GM21423 (cell line): Measurements from ENCODE around the gene RFLNA.
"Not testable (repeated sequence)": the region's sequence is repeated elsewhere in the genome, so short reads cannot be mapped to it uniquely, and the experiment has no call there.

Experiments
- ATAC-seq: cut with Tn5 transposase; IDR thresholded peaks from one replicate; pipeline ENCODE4 v1.9.1; 2021; ENCODE audit warnings: mild to moderate bottlenecking, moderate library complexity; ENCODE audit not compliant: unreplicated experiment

The RFLNA gene

GRCh38 chr12:124281309-124281708 lies 13.6 kb upstream of the RFLNA start:
- ATAC-seq, result no peak

- no peak for ATAC-seq
Observed at GRCh38 chr12:124282287-124282686, 12.6 kb upstream of the RFLNA start.

- no peak for ATAC-seq
Observed at GRCh38 chr12:124283326-124283725, 11.6 kb upstream of the RFLNA start.

GRCh38 chr12:124284368-124284767 lies 10.5 kb upstream of the RFLNA start:
- no peak for ATAC-seq

GRCh38 chr12:124286414-124286813 lies 8.5 kb upstream of the RFLNA start:
- ATAC-seq, result no peak

GRCh38 chr12:124286971-124287370 lies 7.9 kb upstream of the RFLNA start:
- ATAC-seq, result no peak

GRCh38 chr12:124289634-124290600 lies 5.0 kb upstream of the RFLNA start:
- ATAC-seq, result no peak

GRCh38 chr12:124292385-124292784 lies 2.5 kb upstream of the RFLNA start:
- no peak for ATAC-seq

GRCh38 chr12:124293286-124294003 lies 1.4 kb upstream of the RFLNA start:
- ATAC-seq, result no peak

- ATAC-seq, result no peak
Observed at GRCh38 chr12:124295431-124296058, 652 bp downstream of the RFLNA start.

- ATAC-seq, result no peak
Observed at GRCh38 chr12:124296295-124296915, 1.5 kb downstream of the RFLNA start.

GRCh38 chr12:124296916-124297351 lies 2.0 kb downstream of the RFLNA start:
- no peak for ATAC-seq

- ATAC-seq, result no peak
Observed at GRCh38 chr12:124297389-124297788, 2.5 kb downstream of the RFLNA start.

GRCh38 chr12:124297856-124298255 lies 3.0 kb downstream of the RFLNA start:
- ATAC-seq, result no peak

- ATAC-seq, result no peak
Observed at GRCh38 chr12:124298685-124299410, 4.0 kb downstream of the RFLNA start.

GRCh38 chr12:124299628-124300388 lies 4.9 kb downstream of the RFLNA start:
- ATAC-seq, result no peak

GRCh38 chr12:124300657-124301056 lies 5.8 kb downstream of the RFLNA start:
- ATAC-seq, result not testable (repeated sequence)

- ATAC-seq, result no peak
Observed at GRCh38 chr12:124301084-124301654, 6.3 kb downstream of the RFLNA start.

GRCh38 chr12:124302241-124302806 lies 7.4 kb downstream of the RFLNA start:
- no peak for ATAC-seq
